ENCODE results near the gene SORCS1. TPM values are rescaled to one million over a fixed set of nuclear protein-coding genes. Genes with fewer than 3 reads are reported as not detected.
A peak's percentile ranks its signal among the peaks of the same experiment; 100 is the strongest.

SORCS1 gene
- total RNA-seq, 1 donor from 2014 or later, result not detected

- FAIRE-seq (no peak), DNase-seq (ENCODE audit: low read depth) (no peak)
- no peak overlapping the region for H3K4me3 ChIP-seq (ENCODE audit: low read depth, low read length)
- H3K36me3 ChIP-seq (ENCODE audit: control insufficient read depth, insufficient read depth, low read length), result no peaks in the 10 kb centered on the region
- H3K27me3 ChIP-seq (ENCODE audit: control insufficient read depth, insufficient read depth, low read length), result no peaks in the 10 kb centered on the region
- TF ChIP-seq CTCF (IDR thresholded peaks at IDR 0.05; ENCODE audit: insufficient read depth, low read length, severe bottlenecking), result no peak
Observed at GRCh38 chr10:106566873-106567272, 597.6 kb downstream of the SORCS1 start.

DNA sequence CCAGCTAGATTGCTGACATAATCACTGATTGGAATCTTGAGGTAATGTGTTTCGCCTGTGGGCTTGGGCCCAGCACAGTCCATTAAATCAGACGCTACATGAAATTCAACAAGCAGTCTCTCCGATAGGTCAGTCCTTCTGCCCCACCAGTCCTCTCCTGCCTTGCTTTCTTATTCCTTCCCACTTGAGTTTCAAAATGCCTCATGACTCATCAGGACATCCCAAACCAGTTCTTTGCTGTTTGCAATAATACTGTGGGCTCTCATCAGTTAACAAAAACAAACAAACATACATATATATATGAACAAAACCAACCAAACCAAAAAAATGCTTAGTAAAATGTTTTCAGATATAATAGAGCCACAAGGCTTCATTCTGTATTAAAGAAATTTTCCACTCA is 599.0 kb downstream of the SORCS1 start:
- no peaks in the 10 kb centered on the region for H3K36me3 ChIP-seq (ENCODE audit: control insufficient read depth, insufficient read depth, low read length)
- no peak overlapping the region for H3K4me3 ChIP-seq (ENCODE audit: low read depth, low read length)
- FAIRE-seq (no peak), DNase-seq (ENCODE audit: low read depth) (peak; percentile 82)
- no peaks in the 10 kb centered on the region for H3K27me3 ChIP-seq (ENCODE audit: control insufficient read depth, insufficient read depth, low read length)
- TF ChIP-seq CTCF (IDR thresholded peaks at IDR 0.05; ENCODE audit: insufficient read depth, low read length, severe bottlenecking), result no peak

DNA sequence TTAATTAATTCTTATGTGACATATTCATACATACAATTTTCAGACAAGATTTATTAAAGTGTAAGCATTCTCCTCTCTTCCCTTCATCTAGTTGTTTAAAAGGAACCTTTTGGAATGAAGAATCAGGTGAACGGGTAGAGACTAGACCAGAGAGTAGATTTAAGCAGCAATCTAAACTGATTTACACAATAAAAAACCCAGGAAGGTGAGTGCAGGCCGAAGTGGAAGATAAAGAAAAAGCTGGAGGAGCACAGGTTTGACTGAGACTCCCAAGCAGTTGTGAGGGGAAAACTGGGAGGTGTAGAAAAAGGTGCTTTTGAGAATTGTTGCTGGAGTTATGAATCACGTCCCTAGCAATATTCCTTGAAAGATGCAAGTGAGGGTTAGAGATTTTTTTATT is 601.1 kb downstream of the SORCS1 start:
- H3K4me3 ChIP-seq (ENCODE audit: low read depth, low read length), result no peak overlapping the region
- no peaks in the 10 kb centered on the region for H3K36me3 ChIP-seq (ENCODE audit: control insufficient read depth, insufficient read depth, low read length)
- no peak for DNase-seq (ENCODE audit: low read depth)
- no peak for FAIRE-seq
- no peak for TF ChIP-seq CTCF (IDR thresholded peaks at IDR 0.05; ENCODE audit: insufficient read depth, low read length, severe bottlenecking)
- no peaks in the 10 kb centered on the region for H3K27me3 ChIP-seq (ENCODE audit: control insufficient read depth, insufficient read depth, low read length)

GRCh38 chr10:106560925-106561640 is 603.4 kb downstream of the SORCS1 start:
- no peak for FAIRE-seq
- DNase-seq (ENCODE audit: low read depth), result peak; percentile 79
- Histone ChIP-seq H3K36me3 (ENCODE audit: control insufficient read depth, insufficient read depth, low read length) (no peaks in the 10 kb centered on the region), H3K4me3 (ENCODE audit: low read depth, low read length) (no peak overlapping the region), H3K27me3 (ENCODE audit: control insufficient read depth, insufficient read depth, low read length) (no peaks in the 10 kb centered on the region)
- TF ChIP-seq CTCF (IDR thresholded peaks at IDR 0.05; ENCODE audit: insufficient read depth, low read length, severe bottlenecking), result no peak

DNA sequence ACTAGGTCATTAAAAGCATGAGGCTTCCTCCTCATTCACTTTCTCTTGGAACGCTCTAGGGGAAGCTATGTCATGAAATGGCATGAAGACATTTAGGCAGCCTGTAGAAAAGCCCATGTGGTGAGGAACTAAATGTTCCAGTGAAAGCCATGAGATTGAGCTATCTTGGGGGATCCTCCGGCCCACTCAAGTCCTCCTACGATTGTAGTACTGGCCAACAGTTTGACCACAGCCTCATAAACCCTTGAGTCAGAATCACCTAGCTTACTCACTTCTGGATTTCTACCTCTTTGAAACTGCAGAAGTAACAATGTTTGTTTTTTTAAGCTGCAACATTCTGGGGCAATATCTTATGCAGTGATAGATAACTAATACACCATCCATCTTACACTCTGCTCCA is 605.1 kb downstream of the SORCS1 start:
- Histone ChIP-seq H3K36me3 (ENCODE audit: control insufficient read depth, insufficient read depth, low read length) (no peaks in the 10 kb centered on the region), H3K4me3 (ENCODE audit: low read depth, low read length) (no peak overlapping the region), H3K27me3 (ENCODE audit: control insufficient read depth, insufficient read depth, low read length) (no peaks in the 10 kb centered on the region)
- FAIRE-seq, result no peak
- no peak for DNase-seq (ENCODE audit: low read depth)
- no peak for TF ChIP-seq CTCF (IDR thresholded peaks at IDR 0.05; ENCODE audit: insufficient read depth, low read length, severe bottlenecking)
